Activated CD4-positive, alpha-beta T cell treated with anti-CD3 and anti-CD28 coated beads for 1 hour (primary cell): ENCODE data around the gene ETV3.
A peak's percentile ranks its signal among the peaks of the same experiment; 100 is the strongest.
"Not testable (repeated sequence)": the region's sequence is repeated elsewhere in the genome, so short reads cannot be mapped to it uniquely, and the experiment has no call there.

Experiments used
- DNase-seq: peaks from one replicate; pipeline ENCODE4 v3.0.0-alpha.2; 2020

ETV3 gene

GRCh38 chr1:157138220-157139051 is at the start of gene ETV3:
ETV3 (minus strand) TSS chr1:157138395; CDS start chr1:157136352, 2,043 bp downstream.
- peak; percentile 74 for DNase-seq

- DNase-seq = no peak
Measured at GRCh38 chr1:157186281-157186992, 48.2 kb upstream of the ETV3 start.

GRCh38 chr1:157183870-157184269 is 45.7 kb upstream of the ETV3 start:
- no peak for DNase-seq

GRCh38 chr1:157182371-157182770 is 44.2 kb upstream of the ETV3 start:
- not testable (repeated sequence) for DNase-seq

- DNase-seq = no peak
Measured at GRCh38 chr1:157181790-157182189, 43.6 kb upstream of the ETV3 start.

- DNase-seq = no peak
Measured at GRCh38 chr1:157181258-157181657, 43.1 kb upstream of the ETV3 start.

- DNase-seq = no peak
Measured at GRCh38 chr1:157178490-157178889, 40.3 kb upstream of the ETV3 start.

- DNase-seq = no peak
Measured at GRCh38 chr1:157177733-157178394, 39.7 kb upstream of the ETV3 start.

GRCh38 chr1:157176591-157177121 is 38.5 kb upstream of the ETV3 start:
- no peak for DNase-seq

- DNase-seq = no peak
Measured at GRCh38 chr1:157176016-157176415, 37.8 kb upstream of the ETV3 start.

GRCh38 chr1:157173900-157174410 is 35.8 kb upstream of the ETV3 start:
- DNase-seq = no peak

GRCh38 chr1:157173241-157173640 is 35.0 kb upstream of the ETV3 start:
- DNase-seq = not testable (repeated sequence)

GRCh38 chr1:157172591-157172990 is 34.4 kb upstream of the ETV3 start:
- DNase-seq = not testable (repeated sequence)

GRCh38 chr1:157171903-157172503 is 33.8 kb upstream of the ETV3 start:
- not testable (repeated sequence) for DNase-seq

- DNase-seq = no peak
Measured at GRCh38 chr1:157170677-157171515, 32.7 kb upstream of the ETV3 start.

GRCh38 chr1:157168015-157168414 is 29.8 kb upstream of the ETV3 start:
- no peak for DNase-seq

GRCh38 chr1:157167437-157167836 is 29.2 kb upstream of the ETV3 start:
- no peak for DNase-seq

- no peak for DNase-seq
Measured at GRCh38 chr1:157166590-157166989, 28.4 kb upstream of the ETV3 start.

- peak; percentile 52 for DNase-seq
Measured at GRCh38 chr1:157163273-157164127, 25.3 kb upstream of the ETV3 start.

- no peak for DNase-seq
Measured at GRCh38 chr1:157162345-157162744, 24.1 kb upstream of the ETV3 start.

GRCh38 chr1:157161901-157162300 is 23.7 kb upstream of the ETV3 start:
- DNase-seq = no peak
